Measurements from ENCODE around the gene ERAS.
"Not testable (repeated sequence)": the region's sequence is repeated elsewhere in the genome, so short reads cannot be mapped to it uniquely, and the experiment has no call there.

Gene ERAS

DNA sequence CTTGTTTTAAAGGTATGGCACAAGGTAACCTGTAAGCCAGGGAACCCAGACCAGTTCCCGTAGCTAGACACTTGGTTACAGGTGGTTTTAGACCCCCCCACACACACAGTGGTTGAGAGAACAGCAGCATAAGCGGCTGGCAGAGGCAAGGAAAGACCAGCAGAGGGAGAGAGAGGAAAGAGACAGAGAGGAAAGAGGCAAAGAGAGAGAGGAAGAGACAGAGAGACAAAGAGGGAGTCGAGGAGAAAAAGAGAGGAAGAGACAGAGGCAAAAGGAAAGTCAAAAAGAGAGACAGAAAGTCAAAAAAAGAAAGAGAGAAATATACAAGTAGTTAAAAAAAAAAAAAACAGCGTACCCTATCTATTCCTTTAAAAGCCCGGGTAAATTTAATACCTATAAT lies 28.6 kb downstream of the ERAS start:
- Histone ChIP-seq H3K9me3 (ENCODE audit: control insufficient read depth, low read length) (no peaks in the 10 kb centered on the region), H3K4me1 (ENCODE audit: control insufficient read depth, insufficient read depth, low read length) (no peaks in the 10 kb centered on the region), H3K4me3 (ENCODE audit: insufficient read depth, low read depth, low read length) (no peak overlapping the region), H3K27me3 (ENCODE audit: control insufficient read depth, insufficient read depth, low read length, poor library complexity, severe bottlenecking) (no peaks in the 10 kb centered on the region), H3K27ac (ENCODE audit: insufficient read depth, low read depth, low read length, poor library complexity, severe bottlenecking) (no peak overlapping the region), H3K36me3 (ENCODE audit: control insufficient read depth, insufficient read depth, low read length) (no peaks in the 10 kb centered on the region)
- WGBS, 2 experiments: 35 to 60% methylated on average over 2 to 4 of the region's 5 CpGs

DNA sequence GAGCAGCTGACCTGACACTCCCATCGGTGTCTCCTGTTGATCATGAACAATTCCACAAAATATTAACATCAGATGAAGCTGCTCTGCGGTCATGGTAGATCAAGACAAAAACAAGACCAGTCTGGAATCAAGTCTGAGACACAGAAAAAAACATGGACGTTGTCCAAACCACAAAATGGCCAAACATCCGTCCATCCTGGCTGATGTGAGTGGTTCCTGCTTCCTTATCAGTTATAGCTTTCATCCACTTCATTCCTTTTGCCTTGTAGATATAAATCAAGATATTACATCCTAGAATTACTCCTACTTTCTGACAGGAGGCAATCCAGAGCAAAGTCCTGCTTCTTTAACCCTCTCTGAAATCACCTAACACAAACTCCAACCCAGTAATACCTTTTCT lies 37.9 kb downstream of the ERAS start:
- Histone ChIP-seq H3K27me3 (ENCODE audit: control insufficient read depth, insufficient read depth, low read length, poor library complexity, severe bottlenecking) (no peaks in the 10 kb centered on the region), H3K4me3 (ENCODE audit: insufficient read depth, low read depth, low read length) (no peak overlapping the region), H3K36me3 (ENCODE audit: control insufficient read depth, insufficient read depth, low read length) (no peaks in the 10 kb centered on the region), H3K4me1 (ENCODE audit: control insufficient read depth, insufficient read depth, low read length) (no peaks in the 10 kb centered on the region), H3K27ac (ENCODE audit: insufficient read depth, low read depth, low read length, poor library complexity, severe bottlenecking) (no peak overlapping the region), H3K9me3 (ENCODE audit: control insufficient read depth, low read length) (no peaks in the 10 kb centered on the region)
- WGBS, 2 experiments: 87 to 93% methylated on average over 4 of the region's 4 CpGs

DNA sequence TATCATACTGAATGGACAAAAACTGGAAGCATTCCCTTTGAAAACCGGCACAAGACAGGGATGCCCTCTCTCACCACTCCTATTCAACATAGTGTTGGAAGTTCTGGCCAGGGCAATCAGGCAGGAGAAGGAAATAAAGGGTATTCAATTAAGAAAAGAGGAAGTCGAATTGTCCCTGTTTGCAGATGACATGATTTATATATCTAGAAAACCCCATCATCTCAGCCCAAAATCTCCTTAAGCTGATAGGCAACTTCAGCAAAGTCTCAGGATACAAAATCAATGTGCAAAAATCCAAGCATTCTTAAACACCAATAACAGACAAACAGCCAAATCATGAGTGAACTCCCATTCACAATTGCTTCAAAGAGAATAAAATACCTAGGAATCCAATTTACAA lies 45.7 kb downstream of the ERAS start:
- not testable (repeated sequence) for H3K4me1 ChIP-seq (ENCODE audit: control insufficient read depth, insufficient read depth, low read length); H3K27me3 ChIP-seq (ENCODE audit: control insufficient read depth, insufficient read depth, low read length, poor library complexity, severe bottlenecking); H3K27ac ChIP-seq (ENCODE audit: insufficient read depth, low read depth, low read length, poor library complexity, severe bottlenecking); H3K36me3 ChIP-seq (ENCODE audit: control insufficient read depth, insufficient read depth, low read length); H3K4me3 ChIP-seq (ENCODE audit: insufficient read depth, low read depth, low read length); H3K9me3 ChIP-seq (ENCODE audit: control insufficient read depth, low read length)
- WGBS, 2 experiments: no CpG with 5 or more reads among the region's 2 CpGs

DNA sequence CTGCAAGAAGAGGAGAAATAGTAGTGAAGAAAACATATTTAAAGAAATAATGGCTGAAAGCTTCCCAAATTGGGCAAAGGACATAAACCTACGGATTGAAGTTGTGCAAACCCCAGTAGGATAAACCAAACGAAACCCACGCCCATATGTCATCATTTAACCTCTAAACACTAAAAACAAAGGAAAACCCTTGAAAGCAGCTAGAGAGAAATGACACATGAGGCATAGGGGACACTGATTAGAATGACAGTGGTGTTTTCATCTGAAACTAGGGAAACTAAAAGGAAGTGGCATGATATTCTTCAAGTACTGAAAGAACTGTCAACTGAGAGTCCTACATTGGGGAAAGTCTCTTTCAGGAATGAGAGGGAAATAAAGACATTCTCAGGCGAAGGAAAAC lies 50.6 kb downstream of the ERAS start:
- H3K4me1 ChIP-seq (ENCODE audit: control insufficient read depth, insufficient read depth, low read length); H3K36me3 ChIP-seq (ENCODE audit: control insufficient read depth, insufficient read depth, low read length); H3K27ac ChIP-seq (ENCODE audit: insufficient read depth, low read depth, low read length, poor library complexity, severe bottlenecking); H3K4me3 ChIP-seq (ENCODE audit: insufficient read depth, low read depth, low read length); H3K27me3 ChIP-seq (ENCODE audit: control insufficient read depth, insufficient read depth, low read length, poor library complexity, severe bottlenecking); H3K9me3 ChIP-seq (ENCODE audit: control insufficient read depth, low read length): not testable (repeated sequence)
- WGBS, 2 experiments: 75 to 91% methylated on average over 1 to 4 of the region's 4 CpGs
